CD4-positive, alpha-beta T cell treated with Interleukin-15 for 1 hour (primary cell): ENCODE measurements around the gene CHRNA4.

Experiments used
- DNase-seq: peaks from one replicate; pipeline ENCODE4 v3.0.0-alpha.2; 2020

Gene CHRNA4

DNA sequence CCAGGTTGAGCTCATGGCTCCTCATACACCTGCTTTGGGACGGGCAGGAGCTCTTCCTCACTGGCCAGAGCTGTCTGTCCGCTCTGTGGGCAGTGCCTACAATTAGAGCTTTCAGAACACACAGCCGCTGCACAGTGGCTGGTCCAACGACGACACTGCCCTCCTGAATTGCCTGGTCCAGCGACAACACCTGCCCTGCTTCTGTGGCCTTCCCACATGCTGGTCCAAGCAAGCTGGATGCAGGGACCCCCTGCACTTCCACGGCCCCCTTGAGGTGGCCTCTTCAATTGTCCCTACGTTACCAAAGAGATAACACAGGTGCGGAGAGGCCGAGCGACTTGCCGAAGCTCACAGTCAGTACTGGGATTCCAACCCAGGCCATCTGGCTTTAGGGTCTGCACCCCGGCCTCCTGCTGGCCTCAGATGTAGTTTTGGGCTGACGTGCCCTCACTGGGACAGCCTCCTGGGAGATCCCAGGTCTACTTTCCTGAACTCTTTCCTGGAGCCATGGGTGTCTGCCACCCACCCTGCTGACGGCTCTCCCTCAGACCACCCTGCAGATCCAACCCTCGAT lies 1.4 kb upstream of the CHRNA4 start:
- no peak for DNase-seq

DNA sequence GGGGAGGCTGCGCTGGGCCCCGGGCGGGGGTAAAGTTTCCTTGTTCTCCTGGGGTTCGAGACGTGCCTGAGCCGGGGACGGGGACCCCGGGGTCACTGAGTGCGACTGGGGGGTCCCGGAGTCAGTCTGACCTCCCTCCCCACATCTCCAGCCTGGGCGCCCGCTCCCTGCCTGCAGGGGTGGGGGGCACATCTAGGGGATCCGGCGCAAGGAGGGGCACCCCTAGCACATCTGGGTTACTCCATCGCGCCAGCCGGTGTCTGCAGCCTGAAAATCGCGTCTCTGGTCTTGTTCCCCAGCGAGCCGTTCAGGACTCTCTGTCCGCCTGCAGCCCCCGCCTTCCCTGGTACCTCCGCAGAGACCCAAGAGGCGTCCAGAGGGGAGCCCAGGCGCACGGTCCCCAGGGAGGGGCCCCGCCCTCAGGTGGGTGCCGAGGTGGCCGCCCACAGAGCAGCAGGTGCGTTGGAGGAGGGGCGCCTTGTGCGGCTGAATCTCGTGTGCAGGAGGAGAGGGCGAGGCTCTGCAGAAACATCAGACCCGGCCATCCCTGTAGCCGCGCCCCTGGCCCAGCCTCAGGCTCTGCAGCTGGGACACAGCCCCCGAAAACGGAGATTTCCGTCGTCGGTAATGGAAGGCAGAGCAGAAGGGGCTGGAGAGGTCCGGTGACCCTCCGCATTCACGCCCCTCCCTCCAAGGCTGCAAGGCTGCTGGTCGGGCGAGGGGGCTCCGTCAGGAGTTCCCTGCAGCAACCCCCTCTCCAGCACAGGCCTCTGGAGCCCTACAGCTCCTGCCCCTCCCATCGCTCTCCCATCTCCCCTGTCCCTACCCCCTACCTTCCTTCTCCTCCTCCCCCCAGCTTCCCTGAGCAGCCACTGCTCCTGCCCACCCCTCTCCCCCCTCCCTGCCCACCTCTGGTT lies 628 bp upstream of the CHRNA4 start:
- no peak for DNase-seq

DNA sequence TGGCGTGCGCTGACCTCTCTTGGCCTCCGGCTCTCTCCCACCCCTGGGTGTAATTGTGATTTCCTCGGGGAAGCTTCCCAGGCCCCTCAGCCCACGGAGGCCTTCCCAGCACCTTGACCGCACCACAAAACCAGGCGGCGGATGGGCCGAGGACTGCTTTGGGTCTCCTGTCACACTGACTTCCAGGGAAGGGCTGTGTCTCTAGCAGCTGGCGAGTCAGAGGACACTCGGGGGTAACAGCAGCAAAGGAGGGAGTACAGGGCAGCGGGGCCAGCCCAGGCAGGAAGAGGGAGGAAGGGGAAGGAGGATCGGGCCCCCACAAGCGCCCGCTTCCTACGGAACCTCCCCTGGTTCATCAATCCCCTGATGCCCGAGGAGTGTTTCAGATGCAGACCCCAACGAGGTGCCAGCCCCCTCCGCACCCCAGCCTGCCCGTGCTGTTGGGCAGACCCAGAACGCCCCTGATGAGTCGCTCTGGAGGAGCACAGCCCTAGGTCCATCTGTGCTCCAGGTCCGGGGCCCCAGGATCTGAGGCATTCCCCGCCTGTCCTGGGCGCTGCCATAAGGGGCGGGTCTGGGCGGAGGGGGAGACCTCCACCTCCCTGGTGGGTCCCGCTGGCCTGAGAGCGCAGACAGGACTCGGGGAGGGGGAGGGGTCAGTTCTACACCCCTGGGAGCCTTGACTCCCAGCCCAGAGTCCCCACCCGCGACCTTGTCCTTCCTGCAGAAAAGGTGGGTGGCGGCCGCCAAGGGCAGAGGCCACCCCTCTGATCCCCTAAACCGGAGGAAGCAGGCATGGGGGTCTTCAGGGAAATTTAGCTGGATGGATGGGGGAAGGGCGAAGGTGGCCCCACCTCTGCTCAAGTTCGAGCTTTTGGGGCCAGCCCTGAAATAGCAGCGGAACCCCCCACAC lies 956 bp downstream of the CHRNA4 start:
- no peak for DNase-seq

DNA sequence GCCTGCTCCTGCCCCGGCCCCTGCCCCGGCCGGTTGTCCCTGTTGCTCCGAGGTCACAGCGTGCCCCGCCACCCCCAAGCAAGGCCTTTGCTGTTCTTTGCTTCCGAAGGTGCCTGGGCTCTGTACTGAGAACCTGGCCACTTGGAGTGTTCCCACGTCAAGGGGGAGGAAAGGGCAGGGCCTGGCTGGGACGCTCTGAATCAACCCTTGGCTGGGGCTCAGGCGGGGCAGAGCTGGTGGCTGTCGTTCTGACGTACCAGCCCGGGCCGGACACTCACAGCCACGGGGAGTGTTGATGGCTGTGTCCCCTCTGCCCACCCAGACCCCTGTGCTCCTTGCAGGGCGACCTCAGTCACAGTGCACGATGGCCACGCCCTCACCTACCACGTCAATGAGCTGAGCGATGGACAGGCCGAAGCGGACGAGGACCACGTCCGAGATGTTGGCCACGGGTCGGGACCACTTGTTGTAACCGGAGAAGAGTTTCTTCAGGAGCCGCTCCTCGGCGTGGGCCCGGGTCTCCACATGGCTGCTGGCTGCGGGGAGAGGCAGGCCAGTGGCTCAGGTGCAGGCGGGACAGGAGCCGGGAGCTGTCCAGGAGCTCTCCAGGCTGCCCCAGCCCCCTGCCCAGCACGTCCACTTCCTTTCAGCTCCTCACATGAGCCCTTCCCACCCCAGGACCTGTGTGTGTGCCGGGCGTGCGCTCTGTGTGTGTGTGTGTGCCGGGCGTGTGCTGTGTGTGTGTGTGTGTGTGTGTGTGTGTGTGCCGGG lies 1.8 kb downstream of the CHRNA4 start:
- DNase-seq = no peak

DNA sequence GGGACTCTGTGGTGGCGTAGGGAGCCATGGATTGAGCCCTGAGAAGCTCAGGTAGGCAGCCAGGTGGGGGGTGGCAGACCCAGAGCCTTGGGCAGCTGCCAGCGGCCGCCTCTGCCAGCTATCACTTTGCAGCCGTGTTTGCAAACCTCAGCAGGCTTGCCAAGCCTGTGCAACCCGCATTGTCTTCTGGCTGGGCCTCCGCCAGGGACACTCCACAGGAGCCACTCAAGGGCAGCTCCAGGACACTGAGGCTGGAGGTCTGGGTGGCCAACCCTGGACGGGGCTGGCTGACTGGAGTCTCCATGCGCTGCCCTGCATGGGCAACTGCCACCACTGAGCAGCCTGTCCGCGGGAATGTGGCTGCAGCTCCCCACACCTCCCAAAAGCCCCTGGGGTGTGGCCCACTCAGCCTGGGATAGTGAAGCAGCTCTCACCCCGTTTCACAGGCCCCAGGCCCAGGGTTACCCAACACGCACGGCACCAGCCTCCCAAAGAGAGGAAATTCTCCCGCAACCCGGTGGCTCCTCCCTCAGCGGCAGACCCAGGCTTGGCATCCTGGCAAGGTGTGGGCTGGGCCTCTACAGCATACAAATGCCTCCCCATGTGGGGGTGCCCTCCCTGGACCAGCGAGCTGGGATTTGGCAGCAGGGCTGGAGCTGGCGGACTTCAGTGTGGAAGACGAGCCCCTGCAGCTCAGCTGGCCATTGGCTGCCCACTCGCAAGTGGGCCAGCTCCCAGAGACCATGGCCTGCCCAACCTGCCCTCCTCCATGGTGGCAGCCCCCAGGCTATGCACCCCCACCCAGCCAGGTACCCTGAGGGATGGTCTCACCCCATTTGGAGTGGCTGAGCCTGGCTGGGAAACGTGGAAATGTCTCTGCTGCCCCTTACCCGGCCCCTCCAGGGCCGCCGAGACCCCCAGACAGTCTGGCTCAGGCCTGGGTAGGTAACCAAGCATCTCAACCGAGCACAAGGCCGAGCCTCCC lies 2.9 kb downstream of the CHRNA4 start:
- no peak for DNase-seq

DNA sequence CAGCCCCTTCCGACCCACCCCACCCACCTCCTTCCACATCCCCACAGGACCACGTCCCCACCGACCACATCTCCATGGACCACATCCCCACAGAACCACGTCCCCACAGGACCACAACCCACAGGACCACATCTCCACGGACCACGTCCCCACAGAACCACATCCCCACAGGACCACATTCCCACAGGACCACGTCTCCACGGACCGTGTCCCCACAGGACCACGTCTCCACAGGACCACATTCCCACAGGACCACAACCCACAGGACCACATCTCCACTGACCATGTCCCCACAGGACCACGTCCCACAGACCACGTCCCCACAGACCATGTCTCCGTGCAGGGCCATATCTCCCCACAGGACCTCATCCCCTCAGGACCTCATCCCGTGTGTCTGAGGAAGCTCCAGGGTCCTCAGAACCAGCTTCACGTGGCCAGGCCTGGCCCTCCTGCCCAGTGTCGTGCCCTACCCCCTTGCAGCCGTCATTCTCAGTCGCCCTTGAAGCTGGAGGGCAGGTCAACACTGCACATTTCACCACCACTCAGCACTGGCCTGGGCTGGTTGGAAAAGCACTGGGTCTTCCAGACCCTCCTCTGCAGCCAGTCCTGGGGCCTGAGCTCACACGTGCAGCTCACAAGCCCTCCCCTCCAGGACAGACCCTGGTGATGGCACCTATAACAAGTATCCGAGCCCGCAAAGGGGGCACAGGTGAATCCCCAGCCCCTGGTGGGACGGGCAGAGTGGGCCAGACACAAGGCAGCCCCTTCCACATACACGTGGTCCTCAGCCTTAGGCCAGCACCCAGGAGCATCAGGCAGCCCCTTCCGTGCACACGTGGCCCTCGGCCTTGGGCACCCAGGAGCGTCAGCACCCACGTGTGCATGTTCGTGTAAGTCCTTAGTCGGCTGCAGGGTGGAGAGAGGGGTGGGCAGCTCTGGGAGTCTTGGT lies 3.9 kb downstream of the CHRNA4 start:
- no peak for DNase-seq

DNA sequence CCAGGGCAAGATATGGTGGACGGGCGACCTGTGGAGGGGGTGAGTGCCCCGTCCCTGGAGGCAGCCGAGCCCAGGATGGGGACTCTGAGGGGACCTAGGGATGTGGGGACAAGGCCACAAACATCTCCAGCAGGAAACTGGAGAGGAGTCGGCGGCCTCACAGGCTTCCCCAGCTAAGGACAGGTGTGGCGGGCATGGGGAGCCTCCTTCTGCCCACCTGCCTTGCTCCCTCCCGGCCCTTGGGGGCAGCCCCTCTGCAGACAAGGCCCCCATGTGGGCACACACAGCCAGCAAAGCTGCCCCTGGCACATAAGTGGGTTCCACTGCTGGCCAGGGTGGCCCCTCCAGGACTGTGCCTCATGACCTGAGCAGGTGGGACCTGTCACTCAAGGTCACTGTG lies 4.6 kb downstream of the CHRNA4 start:
- no peak for DNase-seq

DNA sequence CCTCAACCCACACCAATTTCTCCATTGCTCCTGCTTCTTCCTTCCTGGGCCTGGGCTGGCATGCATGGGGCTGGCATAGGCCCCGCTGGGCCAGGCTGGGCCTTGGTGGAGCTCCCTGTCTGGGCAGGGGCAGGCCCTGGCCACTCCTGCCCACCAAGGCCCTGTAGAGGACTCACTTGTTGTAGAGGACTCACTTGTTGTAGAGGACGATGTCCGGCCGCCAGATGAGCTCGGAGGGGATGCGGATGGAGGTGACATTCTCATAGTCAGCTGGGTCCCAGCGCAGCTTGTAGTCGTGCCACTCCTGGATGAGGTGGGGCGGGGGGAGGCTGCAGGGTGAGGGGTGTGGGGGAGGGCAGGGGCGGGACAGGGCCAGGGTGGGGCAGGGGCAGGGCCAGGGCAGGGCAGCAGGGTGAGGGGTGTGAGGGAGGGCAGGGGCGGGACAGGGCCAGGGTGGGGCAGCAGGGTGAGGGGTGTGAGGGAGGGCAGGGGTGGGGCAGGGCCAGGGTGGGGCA lies 5.3 kb downstream of the CHRNA4 start:
- DNase-seq = no peak

DNA sequence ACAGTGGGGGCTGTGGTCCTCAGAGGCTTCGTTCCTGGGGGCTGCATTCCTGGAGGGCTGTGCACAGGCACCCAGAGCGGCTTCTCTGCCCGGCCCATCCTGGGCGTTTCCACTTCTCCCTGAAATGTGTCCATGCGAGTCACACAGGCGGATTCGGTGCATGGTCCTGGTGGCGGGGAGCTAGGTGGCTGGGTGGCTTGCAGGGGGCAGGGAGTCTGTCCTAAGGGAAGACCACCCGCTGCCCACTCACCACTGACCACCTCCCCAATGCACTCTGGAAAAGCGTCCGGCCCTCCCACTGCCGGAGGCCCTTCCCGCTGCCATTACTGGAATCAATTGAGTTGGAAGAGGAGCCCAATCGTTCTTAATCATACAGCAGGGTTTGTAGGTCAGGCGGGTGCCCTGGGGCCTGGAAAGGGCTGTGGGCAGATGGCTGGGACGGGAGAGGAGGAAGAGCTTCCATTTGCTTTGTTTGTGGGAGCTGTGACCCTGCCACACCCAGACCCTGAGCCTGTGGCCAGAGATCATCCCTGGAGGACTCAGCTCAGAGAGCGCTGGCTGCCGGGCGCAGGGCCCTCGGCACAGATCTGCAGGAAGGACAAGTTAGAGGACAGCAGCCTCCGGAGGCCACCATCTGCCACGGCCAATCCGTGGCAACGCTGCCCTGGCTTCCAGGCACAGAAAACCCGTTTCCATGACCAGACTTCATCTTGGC lies 6.4 kb downstream of the CHRNA4 start:
- DNase-seq = no peak

DNA sequence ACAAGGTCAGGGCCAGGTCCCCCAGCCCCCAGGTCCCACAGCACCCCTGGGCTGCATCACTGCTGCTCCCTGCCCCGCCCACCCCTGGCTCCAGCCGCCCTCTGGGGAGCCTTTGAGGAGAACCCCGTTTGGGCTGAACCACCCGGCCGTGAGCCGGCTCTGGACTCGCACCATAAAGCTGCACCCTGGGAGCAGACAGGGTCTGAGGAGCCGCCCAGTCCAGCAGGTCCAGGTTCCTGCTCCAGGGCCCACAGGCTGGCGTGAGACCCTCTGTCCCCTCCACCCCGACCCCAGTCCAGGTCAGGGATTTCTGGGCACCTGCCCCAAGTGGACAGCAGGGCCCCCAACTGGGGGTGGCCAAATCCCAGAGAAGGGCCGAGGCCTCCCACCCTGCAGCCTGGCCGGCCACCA lies 8.3 kb downstream of the CHRNA4 start:
- no peak for DNase-seq

DNA sequence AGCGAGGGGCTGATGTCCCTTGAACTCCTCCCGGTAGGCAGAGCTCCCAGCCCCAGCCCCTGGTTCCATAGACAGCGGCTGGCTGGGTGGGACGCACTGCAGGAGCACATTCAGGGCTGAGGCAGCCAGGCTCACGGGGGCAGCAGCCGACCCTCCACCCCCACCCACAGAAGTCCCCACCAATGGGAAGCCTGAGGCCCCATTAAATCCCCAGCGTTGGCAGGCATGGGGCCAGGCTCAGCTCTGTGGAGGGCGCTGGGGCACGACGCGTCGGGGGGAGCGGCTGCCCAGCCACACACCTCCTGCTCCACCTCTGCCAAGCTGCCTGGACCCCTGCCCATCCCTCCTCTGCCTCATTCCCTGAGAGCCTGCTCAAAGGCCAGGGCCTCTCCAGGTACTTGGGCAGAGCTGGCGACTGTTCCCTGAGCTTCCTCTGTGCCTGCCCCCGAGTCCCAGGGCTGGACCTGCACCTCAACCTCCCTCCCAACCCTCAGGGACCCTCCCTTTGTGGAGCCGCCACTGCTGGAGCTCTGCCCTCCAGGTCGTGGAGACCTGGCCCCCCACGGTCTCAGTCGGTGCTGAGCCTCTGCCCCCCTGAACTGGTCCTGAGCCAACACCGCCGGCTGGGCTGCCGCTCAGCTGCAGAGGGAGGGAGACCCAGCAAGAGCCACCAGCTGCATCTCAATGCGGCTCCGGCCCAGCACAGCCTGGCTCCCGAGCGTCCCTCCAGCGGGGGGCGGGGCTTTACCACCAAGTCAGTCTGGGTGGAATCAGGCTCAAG lies 9.1 kb downstream of the CHRNA4 start:
- DNase-seq = no peak

DNA sequence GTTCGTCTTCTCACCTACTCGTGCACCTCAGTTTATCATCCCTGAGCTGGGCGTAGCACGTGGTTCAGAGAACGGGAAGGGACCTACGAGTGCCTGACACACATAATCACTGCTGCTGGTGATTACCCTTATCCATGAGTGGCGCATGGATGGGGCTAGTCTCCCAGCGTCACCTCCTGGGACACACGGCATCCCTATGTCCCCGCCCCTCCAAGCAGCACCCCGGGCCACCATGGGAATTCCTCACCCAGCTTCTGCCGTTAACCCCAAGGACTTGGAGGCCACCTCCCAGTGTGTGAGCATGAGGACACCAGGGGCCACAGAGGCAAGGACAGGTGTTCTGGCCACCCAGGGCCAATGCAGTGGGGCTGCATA lies 9.8 kb downstream of the CHRNA4 start:
- DNase-seq = no peak

DNA sequence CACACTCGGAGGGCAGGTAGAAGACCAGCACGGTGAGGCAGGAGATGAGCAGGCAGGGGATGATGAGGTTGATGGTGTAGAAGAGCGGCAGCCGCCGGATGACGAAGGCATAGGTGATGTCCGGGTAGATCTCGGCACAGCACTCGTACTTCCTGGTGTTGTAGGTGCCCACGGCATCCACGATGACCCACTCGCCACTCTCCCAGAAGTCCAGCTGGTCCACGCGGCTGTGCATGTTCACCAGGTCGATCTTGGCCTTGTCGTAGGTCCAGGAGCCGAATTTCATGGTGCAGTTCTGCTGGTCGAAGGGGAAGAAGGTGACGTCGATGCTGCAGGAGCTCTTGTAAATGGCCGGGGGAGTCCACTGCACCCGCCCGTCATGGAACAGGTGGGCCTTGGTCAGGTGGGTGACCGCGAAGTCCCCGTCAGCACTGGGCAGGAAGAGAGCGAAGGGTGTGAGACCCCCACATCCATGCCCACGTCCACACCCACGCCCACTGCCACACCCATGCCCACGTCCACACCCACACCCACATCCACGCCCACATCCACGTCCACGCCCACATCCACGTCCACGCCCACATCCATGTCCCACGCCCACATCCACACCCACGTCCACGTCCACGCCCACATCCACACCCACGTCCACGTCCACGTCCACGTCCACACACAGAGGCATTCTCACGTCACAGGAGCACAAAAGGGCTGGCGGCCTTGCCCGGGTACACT lies 10.4 kb downstream of the CHRNA4 start:
- DNase-seq = no peak

DNA sequence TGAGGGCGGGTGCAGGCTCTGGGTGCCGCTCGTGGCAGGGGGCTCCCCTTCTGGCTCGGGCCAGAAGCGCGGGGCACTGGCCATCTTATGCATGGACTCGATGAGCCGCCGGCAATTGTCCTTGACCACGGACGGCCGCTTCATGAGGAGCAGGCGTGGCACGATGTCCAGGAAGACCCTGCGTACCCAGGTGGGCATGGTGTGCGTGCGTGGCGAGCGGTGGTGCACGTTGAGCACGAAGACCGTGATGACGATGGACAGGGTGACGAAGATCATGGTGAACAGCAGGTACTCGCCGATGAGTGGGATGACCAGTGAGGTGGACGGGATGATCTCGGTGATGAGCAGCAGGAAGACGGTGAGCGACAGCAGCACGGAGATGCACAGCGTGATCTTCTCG lies 11.0 kb downstream of the CHRNA4 start:
- no peak for DNase-seq

DNA sequence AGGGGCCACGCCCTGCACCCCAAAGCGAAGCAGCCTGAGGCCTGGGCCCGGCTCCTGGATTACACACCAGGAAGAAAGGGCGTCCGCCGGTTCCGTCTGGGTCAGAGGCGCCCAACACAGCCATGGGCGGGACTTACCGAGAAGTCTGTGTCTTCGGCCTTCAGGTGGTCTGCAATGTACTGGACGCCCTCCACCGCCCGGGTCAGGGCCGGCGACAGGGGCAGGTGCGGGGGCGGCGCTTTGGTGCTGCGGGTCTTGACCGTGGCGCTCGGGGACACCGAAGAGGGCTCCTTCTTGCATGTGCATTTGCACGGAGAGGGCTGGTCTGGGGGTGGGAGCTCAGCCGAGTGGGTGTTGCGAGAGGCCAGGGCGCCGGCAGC lies 11.6 kb downstream of the CHRNA4 start:
- no peak for DNase-seq

DNA sequence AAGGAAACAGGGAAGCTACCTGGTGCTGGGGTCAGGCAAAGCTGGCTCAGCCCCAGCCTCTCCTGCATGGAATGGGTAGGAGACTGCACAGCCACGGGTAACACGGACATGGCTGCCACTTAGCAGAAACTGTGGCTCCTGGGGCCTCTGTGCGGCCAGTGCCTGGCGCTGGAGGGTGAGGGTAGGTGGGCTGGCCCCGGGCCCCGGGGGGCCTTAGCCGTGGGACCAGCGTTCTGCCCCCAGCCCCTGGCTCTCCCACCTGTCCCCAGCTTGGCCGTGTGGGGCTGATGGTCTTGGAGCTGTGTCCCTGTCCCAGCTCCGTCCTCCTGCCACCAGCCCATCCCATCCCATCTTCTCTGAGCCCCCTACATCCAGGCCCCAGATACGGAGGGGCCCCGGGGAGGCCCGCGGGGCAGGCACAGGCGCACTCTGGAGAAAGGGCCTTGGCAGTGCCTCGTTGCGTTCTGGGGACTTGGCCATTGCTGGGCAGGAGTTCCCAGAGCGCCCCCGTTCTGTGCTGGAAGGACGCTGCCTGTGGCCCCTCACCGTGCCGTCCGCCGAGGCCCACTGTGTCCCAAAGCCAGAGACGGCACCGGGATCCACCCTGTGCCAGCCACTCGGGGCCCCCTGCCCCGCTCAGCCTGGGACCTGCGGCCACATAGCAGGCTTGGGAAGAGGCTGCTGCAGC lies 12.2 kb downstream of the CHRNA4 start:
- DNase-seq = no peak
